ENCODE data around the gene PCDH15. TPM values are rescaled to one million over a fixed set of nuclear protein-coding genes. Genes with fewer than 3 reads are reported as not detected.
"Not testable (repeated sequence)": the region's sequence is repeated elsewhere in the genome, so short reads cannot be mapped to it uniquely, and the experiment has no call there.

The PCDH15 gene
- total RNA-seq, 6 donors from 2014 or later = 0.59 to 1.9 (median 1.1) TPM

DNA sequence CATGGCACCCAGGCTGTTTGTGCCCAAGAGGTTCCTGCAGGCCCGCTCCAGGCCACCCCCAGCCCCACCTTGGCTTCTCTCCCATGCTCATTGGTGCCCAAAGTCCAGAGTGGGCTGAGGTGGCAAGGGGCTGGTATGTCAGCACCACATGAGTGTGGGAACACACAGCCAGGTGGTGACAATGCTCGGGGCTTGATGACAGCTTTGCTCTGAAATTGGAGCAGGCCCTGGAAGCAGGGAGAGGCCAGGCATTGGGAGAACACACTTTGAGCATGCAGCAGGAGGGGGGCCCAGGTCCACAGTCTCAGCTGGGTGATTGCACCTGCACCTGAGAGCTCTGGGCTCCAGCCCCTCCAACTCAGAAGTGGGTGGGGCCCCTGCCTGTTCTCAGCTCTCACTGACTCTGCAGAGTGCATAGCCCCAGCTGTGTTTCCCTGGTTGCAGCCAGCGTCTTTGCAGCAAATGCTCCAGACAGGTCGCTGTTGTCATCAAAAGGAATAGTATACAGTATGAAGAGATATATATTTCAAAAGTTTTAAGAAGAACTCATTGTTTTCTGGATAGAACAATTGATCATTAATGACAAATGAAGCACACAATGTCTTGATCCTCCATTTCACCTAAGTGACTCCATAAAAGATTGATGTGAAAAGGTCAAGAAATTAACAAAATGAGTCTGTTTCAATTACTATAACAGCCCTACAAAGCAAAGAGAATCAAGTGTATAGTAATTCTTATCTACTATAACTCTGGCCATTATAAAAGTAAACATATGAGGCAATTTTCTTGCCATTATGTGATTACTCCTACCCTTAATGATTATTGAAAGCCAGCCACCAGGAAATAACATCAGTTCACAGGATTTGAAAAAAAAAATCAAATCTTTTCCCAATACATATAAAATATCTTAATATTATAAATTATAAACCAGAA lies 848.1 kb downstream of the PCDH15 start:
- no peaks in the 10 kb centered on the region for H3K36me3 ChIP-seq
- H3K4me3 ChIP-seq = no peak overlapping the region
- DNase-seq (peak in 1 of 2 donors; percentile 30), ATAC-seq (ENCODE audit: low FRiP score in 2 of 2) (no peak)
- TF ChIP-seq EP300 (IDR thresholded peaks at IDR 0.05) (no peak), POLR2AphosphoS5 (IDR thresholded peaks at IDR 0.05) (no peak), POLR2A (IDR thresholded peaks at IDR 0.05) (no peak)
- TF ChIP-seq, protein P1, sequence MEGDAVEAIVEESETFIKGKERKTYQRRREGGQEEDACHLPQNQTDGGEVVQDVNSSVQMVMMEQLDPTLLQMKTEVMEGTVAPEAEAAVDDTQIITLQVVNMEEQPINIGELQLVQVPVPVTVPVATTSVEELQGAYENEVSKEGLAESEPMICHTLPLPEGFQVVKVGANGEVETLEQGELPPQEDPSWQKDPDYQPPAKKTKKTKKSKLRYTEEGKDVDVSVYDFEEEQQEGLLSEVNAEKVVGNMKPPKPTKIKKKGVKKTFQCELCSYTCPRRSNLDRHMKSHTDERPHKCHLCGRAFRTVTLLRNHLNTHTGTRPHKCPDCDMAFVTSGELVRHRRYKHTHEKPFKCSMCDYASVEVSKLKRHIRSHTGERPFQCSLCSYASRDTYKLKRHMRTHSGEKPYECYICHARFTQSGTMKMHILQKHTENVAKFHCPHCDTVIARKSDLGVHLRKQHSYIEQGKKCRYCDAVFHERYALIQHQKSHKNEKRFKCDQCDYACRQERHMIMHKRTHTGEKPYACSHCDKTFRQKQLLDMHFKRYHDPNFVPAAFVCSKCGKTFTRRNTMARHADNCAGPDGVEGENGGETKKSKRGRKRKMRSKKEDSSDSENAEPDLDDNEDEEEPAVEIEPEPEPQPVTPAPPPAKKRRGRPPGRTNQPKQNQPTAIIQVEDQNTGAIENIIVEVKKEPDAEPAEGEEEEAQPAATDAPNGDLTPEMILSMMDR (IDR thresholded peaks at IDR 0.05) = no peak
- no peak overlapping the region for H3K27ac ChIP-seq
- no peaks in the 10 kb centered on the region for H3K9me3 ChIP-seq
- no peaks in the 10 kb centered on the region for H3K4me1 ChIP-seq
- WGBS, 2 donors = 87 to 93% methylated on average over 3 to 4 of the region's 4 CpGs
- no peaks in the 10 kb centered on the region for H3K27me3 ChIP-seq

DNA sequence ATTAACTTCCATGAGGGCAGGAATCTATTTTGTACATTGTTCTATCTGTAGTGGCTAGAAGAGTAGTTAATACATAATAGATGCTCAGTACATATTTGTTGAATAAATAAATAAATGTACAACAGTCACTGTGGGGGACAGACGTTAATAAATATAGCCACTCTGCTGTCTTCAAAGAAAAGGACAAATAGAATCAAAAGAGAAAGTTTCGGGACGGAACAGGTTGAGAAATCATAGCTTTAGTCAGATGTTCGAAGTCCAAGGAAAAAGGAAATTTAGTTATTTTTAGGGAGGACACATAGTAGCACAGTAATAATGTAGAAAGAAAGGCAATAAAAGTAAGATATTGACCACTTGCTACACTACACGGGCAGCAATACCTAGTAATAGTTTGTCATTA lies 861.4 kb downstream of the PCDH15 start:
- TF ChIP-seq EP300 (IDR thresholded peaks at IDR 0.05) (no peak), POLR2A (IDR thresholded peaks at IDR 0.05) (no peak), POLR2AphosphoS5 (IDR thresholded peaks at IDR 0.05) (no peak)
- TF ChIP-seq, protein P1 (IDR thresholded peaks at IDR 0.05) = no peak
- WGBS, 2 donors = 86% methylated on average over 5 of the region's 5 CpGs
- Histone ChIP-seq H3K27ac (no peak overlapping the region), H3K4me1 (no peaks in the 10 kb centered on the region), H3K9me3 (no peaks in the 10 kb centered on the region), H3K36me3 (no peaks in the 10 kb centered on the region), H3K27me3 (no peaks in the 10 kb centered on the region), H3K4me3 (no peak overlapping the region)
- ATAC-seq (ENCODE audit: low FRiP score in 2 of 2) (no peak), DNase-seq (no peak)

DNA sequence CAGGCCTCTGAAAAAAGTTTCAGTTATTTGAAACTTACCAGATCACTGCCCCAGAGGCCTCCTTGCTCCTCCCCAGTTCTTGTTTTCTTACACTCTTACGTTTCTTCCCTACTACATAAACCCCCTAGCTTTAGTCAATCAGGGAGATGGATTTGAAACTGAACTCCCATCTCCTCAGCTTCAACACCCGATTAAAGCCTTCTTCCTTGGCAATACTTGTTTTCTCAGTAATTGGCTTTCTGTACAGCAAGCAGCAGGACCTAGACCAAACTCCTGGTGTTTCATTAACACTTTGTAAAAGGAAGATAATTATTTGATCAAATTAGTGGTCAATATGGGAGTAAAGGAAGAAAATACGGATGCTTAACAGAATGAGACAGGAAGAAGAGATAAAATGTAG lies 870.4 kb downstream of the PCDH15 start:
- DNase-seq (no peak), ATAC-seq (ENCODE audit: low FRiP score in 2 of 2) (no peak)
- 66 to 68% methylated on average over 3 of the region's 3 CpGs for WGBS, 2 donors
- TF ChIP-seq, protein P1 (IDR thresholded peaks at IDR 0.05) = no peak
- TF ChIP-seq EP300 (IDR thresholded peaks at IDR 0.05) (no peak), POLR2A (IDR thresholded peaks at IDR 0.05) (no peak), POLR2AphosphoS5 (IDR thresholded peaks at IDR 0.05) (no peak)
- no peaks in the 10 kb centered on the region for H3K36me3 ChIP-seq
- H3K4me1 ChIP-seq = no peaks in the 10 kb centered on the region
- no peaks in the 10 kb centered on the region for H3K9me3 ChIP-seq
- no peak overlapping the region for H3K4me3 ChIP-seq
- H3K27me3 ChIP-seq = no peaks in the 10 kb centered on the region
- no peak overlapping the region for H3K27ac ChIP-seq

DNA sequence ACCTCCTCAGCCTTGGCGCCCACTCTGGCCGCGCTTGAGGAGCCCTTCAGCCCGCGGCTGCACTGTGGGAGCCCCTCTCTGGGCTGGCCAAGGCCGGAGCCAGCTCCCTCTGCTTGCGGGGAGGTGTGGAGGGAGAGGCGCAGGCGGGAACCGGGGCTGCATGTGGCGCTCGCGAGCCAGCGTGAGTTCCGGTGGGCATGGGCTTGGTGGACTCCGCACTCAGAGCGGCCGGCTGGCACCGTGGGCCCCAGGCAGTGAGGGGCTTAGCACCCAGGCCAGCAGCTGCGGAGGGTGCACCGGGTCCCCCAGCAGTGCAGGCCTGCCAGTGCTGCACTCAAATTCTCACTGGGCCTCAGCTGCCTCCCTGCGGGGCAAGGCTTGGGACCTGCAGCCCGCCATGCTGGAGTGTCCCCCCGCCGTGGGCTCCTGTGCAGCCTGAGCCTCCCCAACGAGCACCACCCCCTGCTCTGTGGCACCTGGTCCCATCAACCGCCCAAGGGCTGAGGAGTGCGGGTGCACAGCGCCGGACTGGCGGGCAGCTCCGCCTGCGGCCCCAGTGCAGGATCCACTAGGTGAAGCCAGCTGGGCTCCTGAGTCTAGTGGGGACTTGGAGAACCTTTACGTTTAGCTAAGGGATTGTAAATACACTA lies 876.9 kb downstream of the PCDH15 start:
- not testable (repeated sequence) for H3K9me3 ChIP-seq; H3K36me3 ChIP-seq; H3K27ac ChIP-seq; H3K4me3 ChIP-seq; H3K27me3 ChIP-seq; H3K4me1 ChIP-seq; ATAC-seq (ENCODE audit: low FRiP score in 2 of 2)
- peak in 1 of 2 donors; percentile 78 for DNase-seq
- WGBS, 2 donors = 93 to 99% methylated on average over 20 to 34 of the region's 34 CpGs

DNA sequence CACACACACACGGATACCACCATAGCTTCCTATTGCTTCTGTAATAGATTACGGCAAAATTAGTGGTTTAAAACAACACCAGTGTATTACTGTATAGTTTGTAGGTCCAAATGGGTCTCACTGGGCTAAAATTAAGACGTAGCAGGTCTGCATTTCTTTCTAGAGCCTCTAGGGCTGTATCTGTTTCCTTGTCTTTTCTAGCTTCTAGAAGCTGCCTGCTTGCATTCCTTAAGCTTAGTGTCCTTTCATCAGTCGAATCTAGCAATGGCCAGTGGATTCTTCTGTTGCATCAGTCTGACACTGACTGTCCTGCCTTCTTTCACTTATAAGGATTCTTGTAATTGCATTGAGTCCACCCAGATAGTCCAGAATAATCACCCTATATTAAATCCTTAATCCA lies 882.3 kb downstream of the PCDH15 start:
- WGBS, 2 donors = 69 to 78% methylated on average over 4 of the region's 4 CpGs
- DNase-seq = no peak
- H3K27ac ChIP-seq = no peak overlapping the region
- TF ChIP-seq, protein P1 (IDR thresholded peaks at IDR 0.05) = no peak
- TF ChIP-seq POLR2A (IDR thresholded peaks at IDR 0.05) (no peak), EP300 (IDR thresholded peaks at IDR 0.05) (no peak), POLR2AphosphoS5 (IDR thresholded peaks at IDR 0.05) (no peak)
- no peaks in the 10 kb centered on the region for H3K4me1 ChIP-seq
- no peaks in the 10 kb centered on the region for H3K27me3 ChIP-seq
- no peak overlapping the region for H3K4me3 ChIP-seq
- H3K36me3 ChIP-seq = no peaks in the 10 kb centered on the region
- no peak for ATAC-seq (ENCODE audit: low FRiP score in 2 of 2)
- H3K9me3 ChIP-seq = no peaks in the 10 kb centered on the region
